G401.6 (cell line): Measurements from ENCODE around the gene TMPRSS11D.

ENCODE experiments used
- FAIRE-seq: peaks from 2 replicates; lab custom pipeline; 2012; peaks lifted over from hg19 to GRCh38; lab: Jason Lieb, UNC

Gene TMPRSS11D

GRCh38 chr4:67883902-67884301, at the start of gene TMPRSS11D:
Gene TMPRSS11D, minus strand, starts transcription at chr4:67884002. Its CDS starts 69 bp downstream, at chr4:67883933.
- no peak for FAIRE-seq

GRCh38 chr4:67933038-67933437, 49.2 kb upstream of the TMPRSS11D start:
- no peak for FAIRE-seq

- no peak for FAIRE-seq
Measured at GRCh38 chr4:67931256-67931655, 47.5 kb upstream of the TMPRSS11D start.

GRCh38 chr4:67929426-67929825, 45.6 kb upstream of the TMPRSS11D start:
- FAIRE-seq = no peak

- FAIRE-seq = no peak
Measured at GRCh38 chr4:67928546-67928945, 44.7 kb upstream of the TMPRSS11D start.

GRCh38 chr4:67927251-67927650, 43.4 kb upstream of the TMPRSS11D start:
- no peak for FAIRE-seq

GRCh38 chr4:67926485-67926884, 42.7 kb upstream of the TMPRSS11D start:
- no peak for FAIRE-seq

GRCh38 chr4:67922697-67923096, 38.9 kb upstream of the TMPRSS11D start:
- no peak for FAIRE-seq

- FAIRE-seq = no peak
Measured at GRCh38 chr4:67918428-67918827, 34.6 kb upstream of the TMPRSS11D start.

GRCh38 chr4:67915400-67915966, 31.7 kb upstream of the TMPRSS11D start:
- no peak for FAIRE-seq

GRCh38 chr4:67912080-67912479, 28.3 kb upstream of the TMPRSS11D start:
- no peak for FAIRE-seq

GRCh38 chr4:67911638-67912037, 27.8 kb upstream of the TMPRSS11D start:
- FAIRE-seq = no peak

- no peak for FAIRE-seq
Measured at GRCh38 chr4:67911141-67911540, 27.3 kb upstream of the TMPRSS11D start.

- FAIRE-seq = no peak
Measured at GRCh38 chr4:67910585-67910905, 26.7 kb upstream of the TMPRSS11D start.

GRCh38 chr4:67909905-67910584, 26.2 kb upstream of the TMPRSS11D start:
- peak; percentile 94 for FAIRE-seq

- no peak for FAIRE-seq
Measured at GRCh38 chr4:67907650-67908049, 23.8 kb upstream of the TMPRSS11D start.

GRCh38 chr4:67899096-67899495, 15.3 kb upstream of the TMPRSS11D start:
- no peak for FAIRE-seq

- no peak for FAIRE-seq
Measured at GRCh38 chr4:67897686-67898085, 13.9 kb upstream of the TMPRSS11D start.

- FAIRE-seq = no peak
Measured at GRCh38 chr4:67896421-67897065, 12.7 kb upstream of the TMPRSS11D start.

- FAIRE-seq = no peak
Measured at GRCh38 chr4:67894659-67895058, 10.9 kb upstream of the TMPRSS11D start.

- FAIRE-seq = no peak
Measured at GRCh38 chr4:67892905-67893304, 9.1 kb upstream of the TMPRSS11D start.

GRCh38 chr4:67892253-67892652, 8.5 kb upstream of the TMPRSS11D start:
- FAIRE-seq = no peak

GRCh38 chr4:67891645-67892044, 7.8 kb upstream of the TMPRSS11D start:
- FAIRE-seq = no peak

- no peak for FAIRE-seq
Measured at GRCh38 chr4:67886281-67886680, 2.5 kb upstream of the TMPRSS11D start.
